Tibial artery (tissue), 4 donors: ENCODE results near the gene DDX24.

Source experiments
- DNase-seq, 2 donors: peaks; one replicate each; pipeline ENCODE4 v3.0.0-alpha.2; 2019
- H3K27ac ChIP-seq, 2 donors: fragments of 200-600 bp; sonication (generic) in 1 of 2; 1 replicate in 1 of 2; 2 replicates in 1 of 2; pipeline ENCODE4 v1.5.1; 2018 to 2019; ENCODE audit warnings: mild to moderate bottlenecking in 1 of 2
- H3K27me3 ChIP-seq, 2 donors: fragments of 200-600 bp; sonication (generic) in 1 of 2; one replicate each; pipeline versions ENCODE4 v1.5.1 to v1.6.0; 2016 to 2019
- H3K36me3 ChIP-seq, 3 donors: fragments of 200-600 bp; sonication (generic) in 2 of 3; one replicate each; pipeline ENCODE4 v1.5.1; 2016 to 2019; ENCODE audit warnings: mild to moderate bottlenecking in 2 of 3
- H3K4me1 ChIP-seq, 4 donors: fragments of 200-600 bp; sonication (generic) in 2 of 4; 1 replicate in 3 of 4; 2 replicates in 1 of 4; pipeline ENCODE4 v1.5.1; 2016 to 2019
- H3K4me3 ChIP-seq, 2 donors: fragments of 200-600 bp; sonication (generic) in 1 of 2; 1 replicate in 1 of 2; 2 replicates in 1 of 2; pipeline ENCODE4 v1.5.1; 2018 to 2019; ENCODE audit warnings: mild to moderate bottlenecking in 2 of 2
- H3K9me3 ChIP-seq, 3 donors: fragments of 200-600 bp; sonication (generic) in 1 of 3; one replicate each; pipeline ENCODE4 v1.5.1; 2016 to 2019
- intact Hi-C: fragments of 100-400 bp; cut with DNase I; formaldehyde crosslinking; loops from one replicate; pipeline ENCODE4 v1.15.0; 2023; ENCODE audit warnings: low total_unique reads
- TF ChIP-seq, protein P1 (sequence below), 2 experiments: fragments of 200-600 bp in 1 of 2; fragments of 450-650 bp in 1 of 2; IDR thresholded peaks; one replicate each; pipeline ENCODE4 v1.5.1; 2017 to 2019; ENCODE audit warnings: antibody characterized with exemption in 2 of 2, mild to moderate bottlenecking in 1 of 2, moderate library complexity in 1 of 2

DDX24 gene

DNA sequence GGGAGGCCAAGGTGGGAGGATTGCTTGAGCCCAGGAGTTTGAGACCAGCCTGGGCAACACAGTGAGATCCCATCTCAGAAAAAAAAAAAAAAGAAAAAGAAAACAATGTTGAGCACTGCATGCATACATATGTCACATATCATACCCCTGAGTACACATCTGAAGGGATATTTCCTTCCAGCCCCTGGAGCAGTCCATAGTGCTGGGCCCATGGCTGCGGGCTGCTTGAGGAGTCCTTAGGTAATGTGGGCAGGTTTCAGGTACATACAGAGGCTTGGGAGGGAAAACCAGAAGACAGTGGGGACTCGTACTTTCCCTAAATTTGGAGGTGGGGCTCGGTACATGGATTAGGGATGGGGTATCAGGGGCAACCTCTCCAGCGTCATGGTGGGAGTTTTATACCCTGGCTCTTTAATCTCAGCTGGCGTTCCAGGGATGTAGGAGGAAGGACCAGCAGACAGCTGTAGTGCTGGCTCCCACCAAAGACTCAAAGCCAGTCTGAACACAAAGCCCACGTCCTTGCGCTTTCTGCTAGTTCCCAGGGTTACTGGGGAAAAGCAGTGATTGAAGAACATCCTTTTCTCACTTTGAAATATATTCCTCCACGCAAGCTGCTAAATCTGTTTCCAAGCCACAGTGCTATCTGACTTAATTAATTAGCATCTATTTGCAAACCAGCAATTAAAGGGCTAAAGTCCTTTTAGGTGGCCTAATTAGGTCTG is 49.7 kb downstream of the DDX24 start:
- intact Hi-C loops = no loop called here
- TF ChIP-seq, protein P1, sequence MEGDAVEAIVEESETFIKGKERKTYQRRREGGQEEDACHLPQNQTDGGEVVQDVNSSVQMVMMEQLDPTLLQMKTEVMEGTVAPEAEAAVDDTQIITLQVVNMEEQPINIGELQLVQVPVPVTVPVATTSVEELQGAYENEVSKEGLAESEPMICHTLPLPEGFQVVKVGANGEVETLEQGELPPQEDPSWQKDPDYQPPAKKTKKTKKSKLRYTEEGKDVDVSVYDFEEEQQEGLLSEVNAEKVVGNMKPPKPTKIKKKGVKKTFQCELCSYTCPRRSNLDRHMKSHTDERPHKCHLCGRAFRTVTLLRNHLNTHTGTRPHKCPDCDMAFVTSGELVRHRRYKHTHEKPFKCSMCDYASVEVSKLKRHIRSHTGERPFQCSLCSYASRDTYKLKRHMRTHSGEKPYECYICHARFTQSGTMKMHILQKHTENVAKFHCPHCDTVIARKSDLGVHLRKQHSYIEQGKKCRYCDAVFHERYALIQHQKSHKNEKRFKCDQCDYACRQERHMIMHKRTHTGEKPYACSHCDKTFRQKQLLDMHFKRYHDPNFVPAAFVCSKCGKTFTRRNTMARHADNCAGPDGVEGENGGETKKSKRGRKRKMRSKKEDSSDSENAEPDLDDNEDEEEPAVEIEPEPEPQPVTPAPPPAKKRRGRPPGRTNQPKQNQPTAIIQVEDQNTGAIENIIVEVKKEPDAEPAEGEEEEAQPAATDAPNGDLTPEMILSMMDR (IDR thresholded peaks at IDR 0.05) = no peak
- H3K36me3 ChIP-seq = no peaks in the 10 kb centered on the region

DNA sequence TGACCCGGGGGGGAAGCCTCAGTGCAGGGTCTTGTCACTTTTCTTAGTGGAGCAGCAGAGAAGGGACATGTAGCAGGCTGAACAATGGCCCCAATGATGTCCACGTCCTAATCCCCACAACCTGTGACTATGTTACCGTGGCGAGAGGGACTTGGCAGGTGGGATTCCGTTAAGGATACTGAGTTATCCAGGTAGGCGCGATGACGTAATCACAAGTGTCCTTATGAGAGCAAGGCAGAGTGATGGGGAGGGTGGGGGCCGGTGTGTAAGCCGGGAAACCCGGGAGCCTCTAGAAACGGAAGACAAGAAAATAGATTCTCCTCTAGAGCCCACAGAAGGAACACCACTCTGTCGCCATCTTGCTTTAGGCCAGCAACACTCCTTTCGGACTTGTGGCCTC is 50.4 kb downstream of the DDX24 start:
- Histone ChIP-seq H3K27me3 (no peaks in the 10 kb centered on the region), H3K27ac (no peak overlapping the region), H3K4me3 (no peak overlapping the region), H3K9me3 (no peaks in the 10 kb centered on the region), H3K4me1 (peaks cover 0 to 9% (median 6%) of the 10 kb centered on the region in 4 donors), H3K36me3 (no peaks in the 10 kb centered on the region)
- no peak for DNase-seq
- TF ChIP-seq, protein P1 (IDR thresholded peaks at IDR 0.05) = no peak
- intact Hi-C loops = no loop called here

More for the DNA sequence above, 49.7 kb downstream of the DDX24 start:
- Histone ChIP-seq H3K27ac (no peak overlapping the region), H3K9me3 (no peaks in the 10 kb centered on the region), H3K27me3 (no peaks in the 10 kb centered on the region), H3K4me3 (no peak overlapping the region), H3K4me1 (peaks cover 0 to 9% (median 6%) of the 10 kb centered on the region in 4 donors)
- DNase-seq = no peak

DNA sequence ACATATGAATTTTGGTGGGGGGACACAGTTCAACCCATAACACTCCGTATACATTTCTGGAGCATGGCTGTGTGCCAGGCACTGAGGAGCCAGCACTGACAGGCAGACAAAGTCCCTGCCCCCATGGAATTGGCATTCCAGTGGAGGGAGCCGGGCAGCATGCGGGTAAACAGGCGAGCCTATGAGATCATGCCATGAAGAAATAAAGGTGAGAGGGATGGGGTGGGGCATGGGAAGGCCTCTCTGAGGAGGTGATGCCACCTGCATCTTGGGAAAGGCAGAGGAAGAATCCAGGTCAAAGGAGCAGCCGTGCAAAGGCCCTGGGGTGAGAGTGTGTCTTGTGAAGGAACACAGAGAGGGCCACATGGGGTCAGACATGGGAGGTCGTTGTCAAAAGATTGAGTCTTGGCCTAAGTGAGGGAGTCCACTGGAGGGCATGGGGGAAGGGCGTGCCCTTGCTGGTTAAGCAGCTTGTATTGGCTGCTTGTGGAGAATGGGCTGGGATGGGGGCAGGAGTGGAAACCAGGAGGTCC is 51.3 kb downstream of the DDX24 start:
- TF ChIP-seq, protein P1 (IDR thresholded peaks at IDR 0.05) = no peak
- Histone ChIP-seq H3K36me3 (no peaks in the 10 kb centered on the region), H3K4me1 (peaks cover 0 to 9% (median 6%) of the 10 kb centered on the region in 4 donors), H3K27ac (no peak overlapping the region), H3K9me3 (no peaks in the 10 kb centered on the region), H3K27me3 (no peaks in the 10 kb centered on the region), H3K4me3 (no peak overlapping the region)
- DNase-seq = no peak
- intact Hi-C loops = no loop called here

DNA sequence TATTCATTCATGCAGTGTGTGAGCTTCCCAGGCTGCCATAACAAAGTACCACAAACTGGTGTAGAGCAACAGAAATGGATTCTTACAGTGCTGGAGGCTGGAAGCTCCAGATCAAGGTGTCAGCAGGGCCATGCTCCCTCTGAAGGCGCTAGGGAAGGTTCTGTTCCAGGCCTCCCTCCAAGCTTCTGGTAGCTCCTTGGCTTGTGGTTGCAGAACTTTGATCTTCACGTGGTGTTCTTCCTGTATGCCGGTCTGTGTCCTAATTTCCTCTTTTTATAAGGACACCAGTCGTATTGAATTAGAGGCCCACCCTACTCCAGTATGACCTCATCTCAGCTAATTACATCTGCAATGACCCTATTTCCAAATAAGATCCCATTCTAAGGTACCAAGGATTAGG is 51.7 kb downstream of the DDX24 start:
- no peak for DNase-seq
- peaks cover 0 to 9% (median 6%) of the 10 kb centered on the region in 4 donors for H3K4me1 ChIP-seq
- no peaks in the 10 kb centered on the region for H3K36me3 ChIP-seq
- H3K27me3 ChIP-seq = no peaks in the 10 kb centered on the region
- TF ChIP-seq, protein P1 (IDR thresholded peaks at IDR 0.05) = no peak
- H3K27ac ChIP-seq = no peak overlapping the region
- H3K4me3 ChIP-seq = no peak overlapping the region
- intact Hi-C loops = no loop called here
- H3K9me3 ChIP-seq = no peaks in the 10 kb centered on the region

DNA sequence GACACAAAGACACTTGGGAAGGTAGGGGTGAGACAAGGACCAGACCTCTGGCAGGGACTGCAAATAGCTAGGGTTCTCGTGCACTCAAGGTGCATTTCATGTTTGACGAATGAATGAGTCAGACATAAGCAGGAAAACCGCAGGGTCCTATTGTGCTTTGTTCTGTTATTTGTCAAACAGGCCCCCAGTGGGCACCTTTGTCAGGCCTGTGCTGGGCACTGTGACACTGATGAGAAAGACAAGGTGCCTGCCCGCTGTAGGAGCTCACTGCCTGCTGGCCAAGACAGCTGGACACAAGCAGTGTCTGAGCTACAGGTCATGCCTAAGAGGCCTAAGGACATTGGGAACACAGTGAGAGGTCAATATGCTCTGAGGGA is 52.6 kb downstream of the DDX24 start:
- Histone ChIP-seq H3K4me1 (peaks cover 0 to 9% (median 6%) of the 10 kb centered on the region in 4 donors), H3K9me3 (no peaks in the 10 kb centered on the region), H3K27me3 (no peaks in the 10 kb centered on the region), H3K4me3 (no peak overlapping the region), H3K36me3 (no peaks in the 10 kb centered on the region), H3K27ac (no peak overlapping the region)
- intact Hi-C loops = no loop called here
- TF ChIP-seq, protein P1 (IDR thresholded peaks at IDR 0.05) = no peak
- no peak for DNase-seq
